HG03139 (cell line): Measurements from ENCODE around the gene AKAP6.

Source experiments
- ATAC-seq: cut with Tn5 transposase; IDR thresholded peaks from one replicate; pipeline ENCODE4 v1.9.1; 2021; ENCODE audit not compliant: unreplicated experiment

Gene AKAP6

DNA sequence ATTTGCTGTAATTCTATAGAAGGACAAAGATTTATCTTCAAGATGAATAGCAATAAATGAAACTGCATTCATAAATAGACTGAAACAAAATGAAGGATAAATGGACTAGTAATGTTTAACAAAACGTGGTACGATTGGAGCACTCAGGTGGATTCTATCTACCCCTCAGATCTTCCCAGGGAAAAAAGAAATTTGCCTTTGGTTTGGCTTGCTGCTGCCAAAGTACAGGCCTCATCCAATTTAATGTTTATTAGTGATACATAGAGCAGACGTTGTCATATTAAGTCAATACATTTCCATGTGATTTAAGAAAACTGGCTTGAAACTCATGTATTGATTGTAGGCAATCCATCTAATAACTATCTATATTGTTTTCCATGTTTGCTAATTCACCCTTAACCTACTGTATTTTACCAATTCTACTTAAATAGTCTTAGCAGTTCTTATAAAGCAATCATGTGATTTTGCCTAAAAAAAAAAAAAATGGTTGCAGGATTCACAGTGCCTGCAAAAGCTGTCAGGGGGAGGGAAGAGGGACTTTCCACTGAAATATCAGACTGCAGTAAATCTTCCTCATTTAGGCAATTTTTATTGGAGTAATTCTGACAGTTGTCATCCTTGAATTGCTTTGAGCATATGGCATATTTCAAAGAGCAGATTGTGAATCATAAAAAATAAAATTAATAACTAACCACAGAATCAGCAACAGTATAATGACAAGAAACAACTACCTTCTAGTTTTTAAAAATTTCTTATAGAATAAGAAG lies 367.4 kb downstream of the AKAP6 start:
- ATAC-seq, result no peak

DNA sequence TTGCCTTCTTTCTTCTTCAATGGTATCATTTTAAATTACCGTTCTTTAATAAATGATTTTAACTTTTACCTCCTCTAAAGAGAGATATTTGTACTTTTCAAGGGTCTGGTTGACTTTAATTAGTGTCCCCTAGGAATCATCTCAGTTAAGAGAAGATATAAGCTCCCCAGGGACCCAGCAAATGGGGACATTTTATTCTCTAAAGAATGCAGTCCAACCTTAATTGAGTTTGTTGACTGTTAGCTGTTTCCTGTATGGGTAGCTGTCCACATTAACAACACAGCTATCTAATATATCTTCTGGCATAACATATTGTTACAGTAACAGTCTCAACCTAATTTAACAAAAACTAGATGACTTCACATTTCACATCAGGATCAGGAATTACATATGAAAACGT lies 368.0 kb downstream of the AKAP6 start:
- ATAC-seq, result no peak

GRCh38 chr14:32697704-32698103 lies 368.6 kb downstream of the AKAP6 start:
- no peak for ATAC-seq

GRCh38 chr14:32698831-32699230 lies 369.7 kb downstream of the AKAP6 start:
- no peak for ATAC-seq

- no peak for ATAC-seq
Measured at GRCh38 chr14:32701475-32701874, 372.4 kb downstream of the AKAP6 start.

DNA sequence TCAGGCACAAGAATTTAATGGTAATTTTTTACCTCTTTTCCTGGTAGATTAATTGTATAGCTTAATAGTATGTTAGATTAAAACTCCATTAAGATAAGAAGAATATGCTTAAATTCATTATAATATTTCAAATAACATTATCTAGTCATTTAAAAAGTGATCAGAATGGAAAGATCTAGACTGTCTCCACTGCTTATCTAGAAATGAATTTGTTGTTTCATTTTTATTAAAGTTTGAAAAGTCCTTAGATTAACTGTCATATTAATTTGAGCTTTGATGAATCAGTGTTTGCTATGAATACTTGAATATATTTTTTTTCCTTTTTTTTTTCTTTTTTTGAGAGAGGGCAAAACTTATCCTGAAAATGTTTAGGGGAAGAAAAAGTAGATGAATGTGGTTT lies 373.0 kb downstream of the AKAP6 start:
- no peak for ATAC-seq

DNA sequence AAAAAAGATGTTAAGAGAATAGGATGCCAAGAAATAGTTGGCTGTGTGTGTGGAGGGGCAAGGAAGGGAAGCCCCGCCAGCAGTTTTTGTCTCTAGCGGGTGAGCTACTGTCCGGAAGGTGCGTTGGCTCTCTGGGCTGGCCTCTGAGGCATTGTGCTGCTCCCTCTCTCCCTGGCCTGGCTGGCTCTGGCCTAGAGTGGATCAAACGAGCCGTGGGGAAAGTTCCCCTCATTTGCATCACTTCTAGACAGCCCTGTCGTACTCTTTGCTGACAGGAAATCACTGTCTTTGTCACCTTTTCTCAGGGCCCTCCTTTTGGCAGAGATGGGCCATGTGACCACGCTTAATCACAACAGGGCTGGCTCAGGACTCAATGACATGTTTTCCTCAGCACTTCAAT lies 373.5 kb downstream of the AKAP6 start:
- no peak for ATAC-seq

DNA sequence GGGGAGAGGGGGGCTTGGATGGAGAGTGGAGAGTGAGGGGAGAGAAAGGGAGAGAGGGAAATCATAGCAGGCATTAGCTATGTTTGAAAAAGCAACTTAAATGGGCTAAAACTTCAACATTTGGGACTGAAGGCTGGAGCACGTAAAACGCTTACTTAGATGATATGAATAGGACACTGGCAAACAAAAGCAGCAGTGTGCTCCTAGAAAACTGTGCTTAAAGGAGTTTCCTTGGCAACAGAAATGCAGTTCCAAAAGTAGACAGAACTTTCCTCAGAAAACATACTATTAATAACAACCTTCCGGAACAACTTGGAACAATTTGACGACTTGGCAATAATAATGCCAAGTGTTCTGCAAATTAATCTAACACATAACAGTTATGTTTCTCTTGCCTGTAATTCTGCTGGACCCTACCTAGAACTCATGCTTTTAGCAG lies 374.1 kb downstream of the AKAP6 start:
- ATAC-seq, result no peak

GRCh38 chr14:32706721-32707519 lies 377.8 kb downstream of the AKAP6 start:
- ATAC-seq, result no peak

GRCh38 chr14:32707742-32708500 lies 378.8 kb downstream of the AKAP6 start:
- ATAC-seq, result no peak

DNA sequence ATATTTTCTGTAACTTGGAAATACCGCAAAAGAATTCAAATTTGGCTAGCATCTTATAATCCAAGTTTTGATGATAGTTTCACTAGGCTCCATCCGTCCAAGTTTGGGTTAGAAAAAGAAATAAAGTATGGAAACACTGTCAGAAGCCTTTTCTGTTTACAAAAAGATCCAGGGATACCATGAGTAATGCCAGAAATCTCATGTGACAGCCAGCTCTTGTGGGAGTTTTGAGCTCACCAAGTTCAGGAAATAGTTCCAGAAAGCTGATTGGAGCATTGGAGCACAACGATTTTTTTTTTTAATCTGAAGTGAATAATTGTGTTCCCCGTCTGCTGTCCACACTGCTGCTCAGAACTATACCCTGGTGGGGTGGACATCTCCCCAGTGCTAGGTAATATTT lies 379.9 kb downstream of the AKAP6 start:
- ATAC-seq, result no peak

DNA sequence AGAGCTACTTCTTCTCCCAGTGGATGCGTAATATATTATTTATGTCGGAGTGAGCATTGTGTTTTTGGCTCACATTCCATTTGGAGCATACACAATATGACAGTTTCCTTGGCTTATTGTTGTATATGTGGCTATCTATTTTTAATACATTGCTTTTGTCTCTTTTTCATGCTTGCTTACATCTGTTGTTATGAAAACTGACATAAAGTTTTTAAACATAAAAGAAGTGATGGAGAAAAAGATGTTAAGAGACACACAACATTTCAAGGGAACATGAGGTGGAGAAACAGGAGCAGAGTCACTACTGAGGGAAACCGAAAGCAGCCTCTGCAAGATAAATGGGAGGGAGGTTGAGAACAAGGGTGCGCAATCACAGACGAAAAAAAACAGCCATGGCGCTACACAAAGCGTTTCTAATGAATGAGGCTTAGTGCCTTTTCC lies 381.2 kb downstream of the AKAP6 start:
- no peak for ATAC-seq

DNA sequence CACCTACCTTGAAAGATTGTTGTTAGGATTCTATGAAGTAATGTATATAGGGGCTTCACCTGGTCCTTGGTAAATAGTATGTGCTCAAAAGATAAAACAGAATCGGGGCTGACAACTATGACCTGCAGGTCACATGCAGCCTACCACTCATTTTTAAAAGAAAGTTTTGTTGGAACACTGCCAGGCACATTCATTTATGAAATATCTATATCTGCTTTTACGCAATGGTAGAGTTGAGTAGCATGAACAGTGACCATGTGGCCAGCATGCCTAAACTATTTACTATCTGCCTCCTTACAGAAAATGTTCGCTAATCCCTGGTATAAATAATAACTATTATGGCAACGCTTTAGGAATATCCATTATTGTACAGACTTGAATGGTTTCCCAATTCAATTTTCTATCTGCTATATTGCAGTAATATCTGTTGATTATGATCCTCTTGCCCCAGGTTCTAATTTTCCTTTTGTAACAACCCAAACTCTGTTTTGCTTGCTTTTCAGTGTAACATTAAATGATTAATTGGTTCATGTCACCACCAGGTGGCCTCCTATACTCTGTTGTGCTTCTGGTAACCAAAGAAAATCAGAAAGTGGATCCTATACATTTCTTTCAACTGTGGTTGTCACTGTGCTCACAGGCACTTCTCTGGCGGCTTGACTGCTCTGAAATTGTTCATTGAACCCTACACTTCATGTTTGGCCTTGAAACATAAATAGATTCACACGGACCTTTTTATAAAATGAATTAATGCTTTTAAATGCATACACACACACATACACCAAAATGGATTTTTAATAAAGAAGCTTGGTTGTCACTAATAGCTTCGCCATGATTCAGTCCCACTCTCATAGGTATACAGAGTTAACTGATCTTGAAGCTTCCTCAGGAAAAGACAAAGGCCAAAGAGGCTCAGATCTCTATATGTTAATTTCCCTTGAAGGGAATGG lies 381.9 kb downstream of the AKAP6 start:
- ATAC-seq, result peak; percentile 70

GRCh38 chr14:32713856-32714255 lies 384.8 kb downstream of the AKAP6 start:
- no peak for ATAC-seq

DNA sequence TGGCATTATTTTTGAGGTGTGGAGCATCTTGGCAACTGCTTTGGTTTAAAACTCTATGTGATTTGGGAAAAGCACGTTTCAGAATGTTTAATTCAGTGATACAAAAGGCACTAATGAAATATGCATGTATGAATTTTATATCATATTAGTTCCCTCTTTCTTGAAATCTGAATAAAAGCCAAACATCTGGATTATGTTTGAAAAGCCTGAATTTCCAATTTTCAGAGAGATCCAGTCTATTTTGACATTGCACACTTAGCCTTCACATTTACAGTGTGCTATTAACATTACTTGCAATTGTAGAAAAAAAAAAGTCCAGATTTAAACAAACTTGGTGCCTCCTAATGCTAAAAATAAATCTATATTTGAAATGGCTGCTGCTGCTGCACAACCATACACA lies 390.5 kb downstream of the AKAP6 start:
- no peak for ATAC-seq

DNA sequence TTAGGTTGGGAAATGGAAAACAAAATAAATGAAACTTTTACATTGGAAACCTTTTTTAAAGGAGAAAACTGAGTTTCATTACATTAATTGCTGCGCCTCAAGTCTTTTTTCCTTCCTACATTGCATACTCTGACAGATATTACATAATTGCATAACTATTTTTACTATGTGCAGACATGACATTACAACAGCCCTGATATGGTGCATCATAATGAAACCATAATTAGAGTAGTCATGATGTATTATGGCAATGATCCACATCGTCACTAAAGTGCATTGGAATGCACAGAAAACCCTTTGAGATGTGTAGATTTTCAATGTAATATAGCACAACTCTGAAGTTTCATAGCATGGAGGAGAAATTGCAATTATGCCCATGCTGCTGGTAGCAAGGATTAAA lies 391.8 kb downstream of the AKAP6 start:
- no peak for ATAC-seq

DNA sequence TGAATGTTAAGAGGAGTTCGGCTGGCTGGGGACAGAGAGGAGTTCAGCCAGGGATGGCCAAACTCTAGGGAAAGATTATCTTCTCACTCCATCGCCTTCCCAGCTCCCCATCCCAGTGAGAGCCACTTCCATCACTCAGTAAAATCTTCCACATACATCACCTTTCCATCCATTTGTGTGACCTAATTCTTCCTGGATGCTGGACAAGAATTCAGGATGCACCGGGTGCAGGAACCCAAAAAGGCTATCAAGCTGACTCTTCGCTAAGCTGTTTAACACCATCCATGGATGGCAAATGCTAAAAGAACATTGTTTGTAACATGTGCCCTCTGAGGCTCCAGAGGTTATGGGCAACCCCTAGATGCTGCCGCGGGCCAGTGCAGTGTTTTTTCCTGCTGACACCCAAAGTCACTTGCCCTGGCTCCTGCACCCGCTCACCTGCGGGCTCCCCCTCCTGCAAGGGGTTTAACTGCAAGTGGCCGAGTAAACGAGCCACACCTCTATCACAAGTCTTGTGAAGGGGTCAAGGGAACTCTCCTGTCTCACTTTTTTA lies 393.6 kb downstream of the AKAP6 start:
- no peak for ATAC-seq

DNA sequence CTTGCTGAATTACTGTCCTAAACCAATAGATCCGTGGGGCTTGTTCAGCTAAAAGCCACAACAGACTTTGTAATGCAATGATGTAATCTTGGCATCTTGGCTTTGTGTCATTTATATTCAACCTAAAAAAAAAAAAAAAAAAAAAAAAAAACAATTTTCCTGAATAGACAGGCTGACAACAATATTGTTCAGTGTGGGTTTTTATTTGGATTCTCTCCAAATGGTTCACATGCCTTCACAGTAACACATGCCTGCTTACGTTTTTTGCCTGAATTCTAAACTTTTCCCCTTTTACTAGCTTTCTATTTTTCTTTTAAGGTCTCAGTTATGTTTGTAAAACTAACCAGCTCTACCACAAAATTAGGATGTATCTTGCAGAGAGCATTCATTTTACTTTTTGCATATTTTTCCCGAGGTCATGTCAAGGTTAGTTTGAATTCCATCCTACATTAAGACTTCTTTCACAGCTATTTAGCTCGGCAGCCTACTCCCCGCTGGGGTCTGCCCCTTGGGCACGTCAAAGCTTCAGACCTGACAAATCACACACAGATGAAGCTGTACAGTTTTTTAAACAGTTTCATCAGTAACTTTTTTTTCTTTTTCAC lies 395.9 kb downstream of the AKAP6 start:
- ATAC-seq, result no peak

DNA sequence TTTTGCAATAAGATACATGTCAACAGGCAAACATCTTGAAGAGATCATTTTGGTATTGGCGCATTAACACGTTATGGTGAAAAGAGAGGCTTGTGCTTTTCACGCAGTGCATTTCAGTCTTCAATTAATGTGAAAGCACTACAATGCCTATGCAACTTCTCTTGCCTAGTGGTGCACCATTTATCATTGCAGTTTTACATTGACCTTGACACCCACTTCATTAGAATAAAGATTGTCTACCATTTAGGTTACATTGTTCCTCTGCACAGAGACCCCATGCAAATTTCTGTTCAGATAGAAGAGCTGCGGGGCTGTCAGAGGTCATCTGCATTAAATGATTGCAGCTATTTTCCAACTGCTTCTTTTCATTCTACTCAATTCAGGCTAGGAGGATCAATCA lies 397.4 kb downstream of the AKAP6 start:
- no peak for ATAC-seq

DNA sequence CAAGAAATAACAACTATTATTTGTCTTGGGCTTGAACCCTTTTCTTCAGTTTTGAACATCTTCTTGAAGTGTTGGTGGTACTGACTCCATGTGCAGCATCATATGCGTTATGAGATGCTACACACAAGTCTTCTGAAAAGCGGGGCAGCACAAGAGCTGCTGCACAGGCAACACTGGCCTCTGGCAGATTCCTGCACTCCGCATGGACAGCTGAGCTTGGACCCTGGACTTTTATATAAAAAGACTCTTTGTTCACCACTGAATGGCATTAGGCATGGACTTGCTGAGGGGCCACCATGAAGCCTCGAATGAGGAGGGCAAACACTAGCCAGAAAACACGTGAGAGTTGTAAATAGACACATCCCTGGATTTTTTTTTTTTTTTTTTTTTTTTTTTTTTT lies 398.7 kb downstream of the AKAP6 start:
- no peak for ATAC-seq
